ENCODE measurements around the gene ANO8.

DNA sequence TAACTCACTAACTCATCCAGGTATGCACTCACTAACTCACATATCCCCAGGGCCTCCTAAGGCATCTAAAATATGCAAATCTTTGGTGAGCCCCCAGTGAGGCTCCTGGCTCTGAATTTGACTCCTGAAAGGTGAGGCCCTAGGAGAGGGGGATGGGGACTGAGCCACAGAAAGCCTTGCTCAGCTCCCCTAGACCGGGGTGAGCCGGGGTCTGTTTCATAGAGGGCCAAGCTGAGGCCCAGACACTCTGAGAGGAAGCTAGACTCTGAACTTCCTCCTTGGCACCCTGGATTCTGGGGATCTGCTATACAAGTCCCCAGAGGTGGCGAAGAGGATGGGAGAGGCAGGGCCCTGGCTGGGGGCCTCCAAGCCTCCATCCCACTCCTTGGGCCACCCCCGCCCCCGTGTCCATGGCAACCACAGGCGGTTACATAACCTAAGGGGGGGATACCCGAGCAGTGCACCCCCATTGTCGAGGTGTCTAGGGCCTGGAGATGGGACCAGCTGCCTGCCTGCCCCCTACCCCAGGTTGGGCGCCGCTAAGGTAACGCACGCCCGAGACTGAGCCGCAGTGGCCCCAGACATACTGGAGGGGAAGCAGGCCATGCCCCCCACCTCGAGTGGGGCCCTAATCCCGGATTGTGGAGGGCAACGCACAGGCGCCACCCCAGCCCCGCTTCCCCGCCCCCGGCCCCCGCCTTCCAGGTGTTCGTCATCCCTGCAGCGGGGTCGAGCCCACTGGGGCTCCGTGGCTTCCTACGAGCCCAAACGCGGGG is 32.1 kb downstream of the ANO8 start:
- TF ChIP-seq POLR2A (IDR thresholded peaks at IDR 0.05), result no peak
- TF ChIP-seq, protein P1, sequence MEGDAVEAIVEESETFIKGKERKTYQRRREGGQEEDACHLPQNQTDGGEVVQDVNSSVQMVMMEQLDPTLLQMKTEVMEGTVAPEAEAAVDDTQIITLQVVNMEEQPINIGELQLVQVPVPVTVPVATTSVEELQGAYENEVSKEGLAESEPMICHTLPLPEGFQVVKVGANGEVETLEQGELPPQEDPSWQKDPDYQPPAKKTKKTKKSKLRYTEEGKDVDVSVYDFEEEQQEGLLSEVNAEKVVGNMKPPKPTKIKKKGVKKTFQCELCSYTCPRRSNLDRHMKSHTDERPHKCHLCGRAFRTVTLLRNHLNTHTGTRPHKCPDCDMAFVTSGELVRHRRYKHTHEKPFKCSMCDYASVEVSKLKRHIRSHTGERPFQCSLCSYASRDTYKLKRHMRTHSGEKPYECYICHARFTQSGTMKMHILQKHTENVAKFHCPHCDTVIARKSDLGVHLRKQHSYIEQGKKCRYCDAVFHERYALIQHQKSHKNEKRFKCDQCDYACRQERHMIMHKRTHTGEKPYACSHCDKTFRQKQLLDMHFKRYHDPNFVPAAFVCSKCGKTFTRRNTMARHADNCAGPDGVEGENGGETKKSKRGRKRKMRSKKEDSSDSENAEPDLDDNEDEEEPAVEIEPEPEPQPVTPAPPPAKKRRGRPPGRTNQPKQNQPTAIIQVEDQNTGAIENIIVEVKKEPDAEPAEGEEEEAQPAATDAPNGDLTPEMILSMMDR (IDR thresholded peaks at IDR 0.05), result no peak

All from adrenal gland (tissue), 5 donors.